Measurements from ENCODE around the gene AKAP6. TPM values are rescaled to one million over a fixed set of nuclear protein-coding genes. Genes with fewer than 3 reads are reported as not detected.

The AKAP6 gene
- total and polyA plus RNA-seq, 2 experiments from 2014 or later, result 0.38 to 0.42 TPM

DNA sequence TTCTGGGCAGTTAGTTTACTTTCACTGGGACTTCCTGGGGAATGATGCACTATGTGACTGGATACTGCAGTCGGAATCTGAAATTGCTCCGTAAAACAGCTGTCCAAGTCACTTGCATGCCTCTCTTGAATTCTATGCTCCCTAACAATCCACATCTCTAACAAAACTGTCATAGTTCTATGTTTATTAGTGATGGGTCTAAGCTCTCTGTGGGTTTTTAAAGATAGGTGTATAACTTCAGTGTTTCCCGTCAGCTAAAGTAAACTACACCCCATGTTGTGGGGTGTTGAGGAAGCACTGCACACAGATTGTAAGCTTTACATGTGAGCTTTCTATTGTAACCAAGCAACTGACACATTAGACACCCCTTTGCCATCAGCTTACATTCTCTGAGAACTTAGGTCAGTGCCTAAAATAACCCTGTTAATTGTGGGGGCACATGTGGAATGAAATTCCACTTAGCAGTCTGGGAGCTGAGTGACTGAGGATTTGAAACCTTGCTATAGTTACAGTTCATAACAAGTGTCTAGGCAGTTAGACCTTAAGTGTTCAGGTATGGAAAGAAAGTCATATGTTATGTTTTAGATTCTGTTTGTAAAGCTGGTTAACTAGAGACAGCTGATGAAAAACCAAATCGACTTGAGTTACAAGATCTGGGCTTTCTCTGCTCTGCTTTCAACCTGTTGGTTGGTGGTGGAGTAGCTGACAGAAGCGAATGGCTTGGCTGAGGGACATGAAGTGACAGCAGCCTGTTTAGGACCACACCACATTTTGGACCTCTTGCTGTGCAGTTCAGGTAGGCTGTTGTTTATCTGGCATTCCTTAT, 165.7 kb downstream of the AKAP6 start (continued):
- TF ChIP-seq, protein P1, sequence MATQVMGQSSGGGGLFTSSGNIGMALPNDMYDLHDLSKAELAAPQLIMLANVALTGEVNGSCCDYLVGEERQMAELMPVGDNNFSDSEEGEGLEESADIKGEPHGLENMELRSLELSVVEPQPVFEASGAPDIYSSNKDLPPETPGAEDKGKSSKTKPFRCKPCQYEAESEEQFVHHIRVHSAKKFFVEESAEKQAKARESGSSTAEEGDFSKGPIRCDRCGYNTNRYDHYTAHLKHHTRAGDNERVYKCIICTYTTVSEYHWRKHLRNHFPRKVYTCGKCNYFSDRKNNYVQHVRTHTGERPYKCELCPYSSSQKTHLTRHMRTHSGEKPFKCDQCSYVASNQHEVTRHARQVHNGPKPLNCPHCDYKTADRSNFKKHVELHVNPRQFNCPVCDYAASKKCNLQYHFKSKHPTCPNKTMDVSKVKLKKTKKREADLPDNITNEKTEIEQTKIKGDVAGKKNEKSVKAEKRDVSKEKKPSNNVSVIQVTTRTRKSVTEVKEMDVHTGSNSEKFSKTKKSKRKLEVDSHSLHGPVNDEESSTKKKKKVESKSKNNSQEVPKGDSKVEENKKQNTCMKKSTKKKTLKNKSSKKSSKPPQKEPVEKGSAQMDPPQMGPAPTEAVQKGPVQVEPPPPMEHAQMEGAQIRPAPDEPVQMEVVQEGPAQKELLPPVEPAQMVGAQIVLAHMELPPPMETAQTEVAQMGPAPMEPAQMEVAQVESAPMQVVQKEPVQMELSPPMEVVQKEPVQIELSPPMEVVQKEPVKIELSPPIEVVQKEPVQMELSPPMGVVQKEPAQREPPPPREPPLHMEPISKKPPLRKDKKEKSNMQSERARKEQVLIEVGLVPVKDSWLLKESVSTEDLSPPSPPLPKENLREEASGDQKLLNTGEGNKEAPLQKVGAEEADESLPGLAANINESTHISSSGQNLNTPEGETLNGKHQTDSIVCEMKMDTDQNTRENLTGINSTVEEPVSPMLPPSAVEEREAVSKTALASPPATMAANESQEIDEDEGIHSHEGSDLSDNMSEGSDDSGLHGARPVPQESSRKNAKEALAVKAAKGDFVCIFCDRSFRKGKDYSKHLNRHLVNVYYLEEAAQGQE (IDR thresholded peaks at IDR 0.05; ENCODE audit: unreplicated experiment), result no peak
- no peak for TF ChIP-seq ZNF331 (CRISPR knock-in tag; IDR thresholded peaks at IDR 0.05; ENCODE audit: low read depth)

DNA sequence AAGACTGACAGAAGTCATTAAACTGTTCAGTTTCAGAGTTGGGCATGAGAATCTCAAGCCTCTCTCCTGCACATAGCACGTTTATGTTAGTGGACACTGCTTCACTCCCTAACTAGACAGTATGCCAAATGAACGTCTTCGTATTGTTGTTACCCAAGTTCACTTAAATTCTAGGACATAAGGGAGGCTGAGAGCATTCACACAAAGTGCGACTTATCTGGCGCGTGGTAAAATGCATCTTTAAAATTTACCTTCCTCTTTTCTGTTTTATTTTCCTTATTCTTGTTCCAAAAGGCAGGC, 166.3 kb downstream of the AKAP6 start:
- Mint-ChIP-seq H3K4me3 (no peak overlapping the region), H3K9me3 (no peaks in the 10 kb centered on the region), H3K36me3 (ENCODE audit: low read depth) (no peaks in the 10 kb centered on the region), H3K27me3 (ENCODE audit: insufficient read depth, low read depth, poor library complexity) (no peaks in the 10 kb centered on the region), H3K4me1 (no peaks in the 10 kb centered on the region), H3K27ac (no peak overlapping the region)
- no peak overlapping the region for H3K4me2 ChIP-seq
- H3K4me3 ChIP-seq, result no peak overlapping the region
- H3K27me3 ChIP-seq (ENCODE audit: insufficient read depth), result no peaks in the 10 kb centered on the region
- ATAC-seq (no peak), DNase-seq (ENCODE audit: low spot score) (no peak)
- no peak overlapping the region for H2AFZ ChIP-seq
- no peaks in the 10 kb centered on the region for H3F3A ChIP-seq (replicated peaks; ENCODE audit: low read depth)
- H4K20me1 ChIP-seq (replicated peaks; ENCODE audit: insufficient read depth), result no peaks in the 10 kb centered on the region
- H3K79me2 ChIP-seq (replicated peaks; ENCODE audit: insufficient read depth), result no peaks in the 10 kb centered on the region
- no peaks in the 10 kb centered on the region for H3K36me3 ChIP-seq (ENCODE audit: insufficient read depth)
- H3K9me2 ChIP-seq (ENCODE audit: insufficient read depth), result no peaks in the 10 kb centered on the region
- H3K27ac ChIP-seq (ENCODE audit: low read depth), result no peak overlapping the region
- H3K4me1 ChIP-seq (ENCODE audit: insufficient read depth), result no peaks in the 10 kb centered on the region
- TF ChIP-seq EZH2phosphoT487 (IDR thresholded peaks at IDR 0.05; ENCODE audit: unreplicated experiment) (no peak), ZNF331 (CRISPR knock-in tag; IDR thresholded peaks at IDR 0.05; ENCODE audit: low read depth) (no peak), EZH2 (IDR thresholded peaks at IDR 0.05; ENCODE audit: low read depth, unreplicated experiment) (no peak), NANOG (IDR thresholded peaks at IDR 0.05; ENCODE audit: borderline replicate concordance) (no peak), JUNB (IDR thresholded peaks at IDR 0.05; ENCODE audit: unreplicated experiment) (no peak), STAT1 (IDR thresholded peaks at IDR 0.05; ENCODE audit: unreplicated experiment) (no peak)
- TF ChIP-seq, protein P2, sequence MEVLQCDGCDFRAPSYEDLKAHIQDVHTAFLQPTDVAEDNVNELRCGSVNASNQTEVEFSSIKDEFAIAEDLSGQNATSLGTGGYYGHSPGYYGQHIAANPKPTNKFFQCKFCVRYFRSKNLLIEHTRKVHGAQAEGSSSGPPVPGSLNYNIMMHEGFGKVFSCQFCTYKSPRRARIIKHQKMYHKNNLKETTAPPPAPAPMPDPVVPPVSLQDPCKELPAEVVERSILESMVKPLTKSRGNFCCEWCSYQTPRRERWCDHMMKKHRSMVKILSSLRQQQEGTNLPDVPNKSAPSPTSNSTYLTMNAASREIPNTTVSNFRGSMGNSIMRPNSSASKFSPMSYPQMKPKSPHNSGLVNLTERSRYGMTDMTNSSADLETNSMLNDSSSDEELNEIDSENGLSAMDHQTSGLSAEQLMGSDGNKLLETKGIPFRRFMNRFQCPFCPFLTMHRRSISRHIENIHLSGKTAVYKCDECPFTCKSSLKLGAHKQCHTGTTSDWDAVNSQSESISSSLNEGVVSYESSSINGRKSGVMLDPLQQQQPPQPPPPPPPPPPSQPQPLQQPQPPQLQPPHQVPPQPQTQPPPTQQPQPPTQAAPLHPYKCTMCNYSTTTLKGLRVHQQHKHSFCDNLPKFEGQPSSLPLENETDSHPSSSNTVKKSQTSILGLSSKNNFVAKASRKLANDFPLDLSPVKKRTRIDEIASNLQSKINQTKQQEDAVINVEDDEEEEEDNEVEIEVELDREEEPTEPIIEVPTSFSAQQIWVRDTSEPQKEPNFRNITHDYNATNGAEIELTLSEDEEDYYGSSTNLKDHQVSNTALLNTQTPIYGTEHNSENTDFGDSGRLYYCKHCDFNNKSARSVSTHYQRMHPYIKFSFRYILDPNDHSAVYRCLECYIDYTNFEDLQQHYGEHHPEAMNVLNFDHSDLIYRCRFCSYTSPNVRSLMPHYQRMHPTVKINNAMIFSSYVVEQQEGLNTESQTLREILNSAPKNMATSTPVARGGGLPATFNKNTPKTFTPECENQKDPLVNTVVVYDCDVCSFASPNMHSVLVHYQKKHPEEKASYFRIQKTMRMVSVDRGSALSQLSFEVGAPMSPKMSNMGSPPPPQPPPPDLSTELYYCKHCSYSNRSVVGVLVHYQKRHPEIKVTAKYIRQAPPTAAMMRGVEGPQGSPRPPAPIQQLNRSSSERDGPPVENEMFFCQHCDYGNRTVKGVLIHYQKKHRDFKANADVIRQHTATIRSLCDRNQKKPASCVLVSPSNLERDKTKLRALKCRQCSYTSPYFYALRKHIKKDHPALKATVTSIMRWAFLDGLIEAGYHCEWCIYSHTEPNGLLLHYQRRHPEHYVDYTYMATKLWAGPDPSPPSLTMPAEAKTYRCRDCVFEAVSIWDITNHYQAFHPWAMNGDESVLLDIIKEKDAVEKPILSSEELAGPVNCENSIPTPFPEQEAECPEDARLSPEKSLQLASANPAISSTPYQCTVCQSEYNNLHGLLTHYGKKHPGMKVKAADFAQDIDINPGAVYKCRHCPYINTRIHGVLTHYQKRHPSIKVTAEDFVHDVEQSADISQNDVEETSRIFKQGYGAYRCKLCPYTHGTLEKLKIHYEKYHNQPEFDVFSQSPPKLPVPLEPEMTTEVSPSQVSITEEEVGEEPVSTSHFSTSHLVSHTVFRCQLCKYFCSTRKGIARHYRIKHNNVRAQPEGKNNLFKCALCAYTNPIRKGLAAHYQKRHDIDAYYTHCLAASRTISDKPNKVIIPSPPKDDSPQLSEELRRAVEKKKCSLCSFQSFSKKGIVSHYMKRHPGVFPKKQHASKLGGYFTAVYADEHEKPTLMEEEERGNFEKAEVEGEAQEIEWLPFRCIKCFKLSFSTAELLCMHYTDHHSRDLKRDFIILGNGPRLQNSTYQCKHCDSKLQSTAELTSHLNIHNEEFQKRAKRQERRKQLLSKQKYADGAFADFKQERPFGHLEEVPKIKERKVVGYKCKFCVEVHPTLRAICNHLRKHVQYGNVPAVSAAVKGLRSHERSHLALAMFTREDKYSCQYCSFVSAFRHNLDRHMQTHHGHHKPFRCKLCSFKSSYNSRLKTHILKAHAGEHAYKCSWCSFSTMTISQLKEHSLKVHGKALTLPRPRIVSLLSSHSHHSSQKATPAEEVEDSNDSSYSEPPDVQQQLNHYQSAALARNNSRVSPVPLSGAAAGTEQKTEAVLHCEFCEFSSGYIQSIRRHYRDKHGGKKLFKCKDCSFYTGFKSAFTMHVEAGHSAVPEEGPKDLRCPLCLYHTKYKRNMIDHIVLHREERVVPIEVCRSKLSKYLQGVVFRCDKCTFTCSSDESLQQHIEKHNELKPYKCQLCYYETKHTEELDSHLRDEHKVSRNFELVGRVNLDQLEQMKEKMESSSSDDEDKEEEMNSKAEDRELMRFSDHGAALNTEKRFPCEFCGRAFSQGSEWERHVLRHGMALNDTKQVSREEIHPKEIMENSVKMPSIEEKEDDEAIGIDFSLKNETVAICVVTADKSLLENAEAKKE (CRISPR knock-in tag; IDR thresholded peaks at IDR 0.05), result no peak
- TF ChIP-seq, protein P3, sequence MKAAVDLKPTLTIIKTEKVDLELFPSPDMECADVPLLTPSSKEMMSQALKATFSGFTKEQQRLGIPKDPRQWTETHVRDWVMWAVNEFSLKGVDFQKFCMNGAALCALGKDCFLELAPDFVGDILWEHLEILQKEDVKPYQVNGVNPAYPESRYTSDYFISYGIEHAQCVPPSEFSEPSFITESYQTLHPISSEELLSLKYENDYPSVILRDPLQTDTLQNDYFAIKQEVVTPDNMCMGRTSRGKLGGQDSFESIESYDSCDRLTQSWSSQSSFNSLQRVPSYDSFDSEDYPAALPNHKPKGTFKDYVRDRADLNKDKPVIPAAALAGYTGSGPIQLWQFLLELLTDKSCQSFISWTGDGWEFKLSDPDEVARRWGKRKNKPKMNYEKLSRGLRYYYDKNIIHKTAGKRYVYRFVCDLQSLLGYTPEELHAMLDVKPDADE (IDR thresholded peaks at IDR 0.05), result no peak
- TF ChIP-seq, protein P1 (IDR thresholded peaks at IDR 0.05; ENCODE audit: unreplicated experiment), result no peak

All from GM23338 (cell line).